HepG2 (cell line): ENCODE measurements around the gene UBC. TPM values are rescaled to one million over a fixed set of nuclear protein-coding genes. Genes with fewer than 3 reads are reported as not detected.
A peak's percentile ranks its signal among the peaks of the same experiment; 100 is the strongest.

Experiments
- EED ChIP-seq: sonication (generic); formaldehyde crosslinking; IDR thresholded peaks from 2 replicates; pipeline ENCODE4 v1.5.0; 2020; ENCODE audit warnings: mild to moderate bottlenecking, missing genetic modification reagents
- ELF3 ChIP-seq: IDR thresholded peaks from 2 replicates; pipeline ENCODE4 v1.6.1; 2016; ENCODE audit warnings: missing genetic modification reagents, missing compliant biosample characterization
- GABPA ChIP-seq, 2 experiments: IDR thresholded peaks; 2 replicates each; pipeline ENCODE4 v1.6.1; 2011 to 2016; ENCODE audit warnings: low read depth in 2 of 2, low read length in 1 of 2, missing biosample characterization in 1 of 2, missing genetic modification characterization in 1 of 2
- HNF4A ChIP-seq: sonication (generic); formaldehyde crosslinking; IDR thresholded peaks from 2 replicates; pipeline ENCODE4 v1.4.0; 2020; ENCODE audit warnings: missing genetic modification reagents
- HOXA5 ChIP-seq: sonication (generic); formaldehyde crosslinking; IDR thresholded peaks from 2 replicates; pipeline ENCODE4 v1.4.0; 2020; ENCODE audit warnings: missing genetic modification reagents
- HOXA9 ChIP-seq: sonication (generic); formaldehyde crosslinking; IDR thresholded peaks from 2 replicates; pipeline ENCODE4 v1.8.1; 2022; ENCODE audit warnings: missing genetic modification reagents, mild to moderate bottlenecking, moderate library complexity, borderline replicate concordance
- IKZF4 ChIP-seq: sonication (generic); formaldehyde crosslinking; IDR thresholded peaks from 2 replicates; pipeline ENCODE4 v1.5.1; 2020; ENCODE audit warnings: borderline replicate concordance, mild to moderate bottlenecking, low read depth, missing genetic modification reagents; ENCODE audit errors: not compliant biosample characterization
- KLF16 ChIP-seq, 2 experiments: sonication (generic) in 1 of 2; formaldehyde crosslinking in 1 of 2; IDR thresholded peaks; 2 replicates each; pipeline versions ENCODE4 v1.6.1 to v1.8.0; 2016 to 2023; ENCODE audit warnings: missing genetic modification reagents in 2 of 2, missing compliant biosample characterization in 1 of 2
- KMT2B ChIP-seq: IDR thresholded peaks from 2 replicates; pipeline ENCODE4 v1.6.1; 2016; ENCODE audit warnings: missing genetic modification reagents, missing compliant biosample characterization
- MATR3 ChIP-seq: sonication (generic); formaldehyde crosslinking; IDR thresholded peaks from 2 replicates; pipeline ENCODE4 v1.4.0; 2020; ENCODE audit warnings: missing genetic modification reagents
- POLR2G ChIP-seq: fragments of 200-400 bp; formaldehyde crosslinking; IDR thresholded peaks from 2 replicates; pipeline ENCODE4 v1.6.1; 2018; ENCODE audit warnings: mild to moderate bottlenecking, low read depth, low read length, moderate library complexity
- RFX5 ChIP-seq: IDR thresholded peaks from 2 replicates; pipeline ENCODE4 v1.6.1; 2011; ENCODE audit warnings: low read depth, low read length, improper control_type of control experiment
- SALL2 ChIP-seq: sonication (generic); formaldehyde crosslinking; IDR thresholded peaks from 2 replicates; pipeline ENCODE4 v1.8.1; 2023; ENCODE audit warnings: mild to moderate bottlenecking, missing genetic modification reagents, inconsistent platforms
- SIX4 ChIP-seq: sonication (generic); formaldehyde crosslinking; IDR thresholded peaks from 2 replicates; pipeline ENCODE4 v1.4.0; 2020; ENCODE audit warnings: missing genetic modification reagents
- SKI ChIP-seq: fragments of 450-650 bp; IDR thresholded peaks from one replicate; pipeline ENCODE4 v1.6.1; 2018; ENCODE audit warnings: mild to moderate bottlenecking; ENCODE audit not compliant: partially characterized antibody
- SNRNP70 ChIP-seq: fragments of 200-400 bp; formaldehyde crosslinking; IDR thresholded peaks from 2 replicates; pipeline ENCODE4 v1.6.1; 2017; ENCODE audit warnings: mild to moderate bottlenecking, low read depth, low read length, moderate library complexity
- SYNCRIP ChIP-seq: fragments of 200-400 bp; formaldehyde crosslinking; IDR thresholded peaks from 2 replicates; pipeline ENCODE4 v1.6.1; 2018; ENCODE audit warnings: mild to moderate bottlenecking, low read depth, low read length; ENCODE audit not compliant: insufficient read depth
- TOPORS ChIP-seq: sonication (generic); formaldehyde crosslinking; IDR thresholded peaks from 2 replicates; pipeline ENCODE4 v1.8.0; 2023; ENCODE audit warnings: mild to moderate bottlenecking, missing genetic modification reagents
- TRAFD1 ChIP-seq: sonication (generic); formaldehyde crosslinking; IDR thresholded peaks from 2 replicates; pipeline ENCODE4 v1.5.1; 2020; ENCODE audit warnings: missing genetic modification reagents, mild to moderate bottlenecking, borderline replicate concordance
- TRIM22 ChIP-seq: fragments of 450-650 bp; IDR thresholded peaks from 2 replicates; pipeline ENCODE4 v1.6.1; 2017
- YY1 ChIP-seq: IDR thresholded peaks from 2 replicates; pipeline ENCODE4 v1.6.1; 2011; ENCODE audit warnings: low read length, low read depth, moderate library complexity, mild to moderate bottlenecking; ENCODE audit not compliant: insufficient read depth, insufficient replicate concordance
- ZNF44 ChIP-seq: sonication (generic); formaldehyde crosslinking; IDR thresholded peaks from 2 replicates; pipeline ENCODE4 v1.5.1; 2020; ENCODE audit warnings: mild to moderate bottlenecking, missing genetic modification reagents
- ZNF619 ChIP-seq: sonication (generic); formaldehyde crosslinking; IDR thresholded peaks from 2 replicates; pipeline ENCODE4 v1.4.0; 2020; ENCODE audit warnings: mild to moderate bottlenecking, missing genetic modification reagents
- ZNF639 ChIP-seq: conservative IDR thresholded peaks from 2 replicates; pipeline ENCODE4 v1.6.1; 2018; ENCODE audit warnings: missing genetic modification reagents
- ZNF678 ChIP-seq: sonication (generic); formaldehyde crosslinking; IDR thresholded peaks from 2 replicates; pipeline ENCODE4 v1.4.0; 2020; ENCODE audit warnings: mild to moderate bottlenecking, missing genetic modification reagents
- ZNF782 ChIP-seq: sonication (generic); formaldehyde crosslinking; IDR thresholded peaks from 2 replicates; pipeline ENCODE4 v1.4.0; 2020; ENCODE audit warnings: missing genetic modification reagents, mild to moderate bottlenecking, borderline replicate concordance
- polyA plus RNA-seq, 8 experiments: library from polyadenylated mRNA; depleted of rRNA in 3 of 8; stranded (reverse) in 7 of 8; unstranded in 1 of 8; fragments of >200 nt; fragmentation: Illumina TruSeq in 4 of 8; extraction: Trizol in 4 of 8; gene quantifications; 2 replicates each; pipeline versions ENCODE4 v1.2.1 to v1.2.3, GENCODE V29; 2011 to 2016; ENCODE audit warnings: low read depth in 4 of 8, missing spikeins in 1 of 8, mixed read lengths in 1 of 8; ENCODE audit not compliant: insufficient read depth in 1 of 8
- total RNA-seq, 5 experiments: library from RNA; depleted of rRNA; stranded (reverse); fragments of >200 nt; fragmentation: Illumina TruSeq; extraction: Trizol; gene quantifications; 2 replicates each; pipeline ENCODE4 v1.2.3, GENCODE V29; 2016; ENCODE audit warnings: low read depth in 1 of 5

Gene UBC
- total and polyA plus RNA-seq, 2 of the 13 experiments (the other 11 are each of a cell fraction or from before 2014, with no cell fraction given), result 805 to 1,432 TPM

- TF ChIP-seq POLR2G, result peak; percentile 68
- TF ChIP-seq ZNF639 (CRISPR knock-in tag), result 0 out of 2 replicates have a peak, but pooled peaks have one; percentile 25
- peak; percentile 81 for TF ChIP-seq SIX4 (CRISPR knock-in tag)
- TF ChIP-seq HNF4A (CRISPR knock-in tag), result peak; percentile 69
- TF ChIP-seq HOXA5 (CRISPR knock-in tag), result peak; percentile 56; the same call in 1 of the 2 replicates
- peak in 1 of 2 experiments; percentile 67; a peak in 2 of 4 replicates for TF ChIP-seq KLF16 (CRISPR knock-in tag; IDR thresholded peaks at IDR 0.05)
- no peak; the same call in 1 of the 2 replicates for TF ChIP-seq TOPORS (CRISPR knock-in tag)
- TF ChIP-seq IKZF4 (CRISPR knock-in tag), result no peak
- TF ChIP-seq ZNF44, result no peak
- peak; percentile 77; the same call in 1 of the 2 replicates for TF ChIP-seq ELF3 (CRISPR knock-in tag)
- no peak for TF ChIP-seq SNRNP70
- TF ChIP-seq YY1, result peak; percentile 82
- no peak for TF ChIP-seq SKI
- TF ChIP-seq KMT2B, result peak; percentile 67
- TF ChIP-seq SYNCRIP, result no peak
- peak; percentile 43; the same call in 1 of the 2 replicates for TF ChIP-seq GABPA (IDR thresholded peaks at IDR 0.05; ENCODE audit: low read depth, low read length)
- peak; percentile 92 for TF ChIP-seq GABPA (CRISPR knock-in tag; IDR thresholded peaks at IDR 0.05; ENCODE audit: low read depth)
- TF ChIP-seq MATR3 (CRISPR knock-in tag), result no peak
- no peak for TF ChIP-seq HOXA9 (CRISPR knock-in tag)
- no peak for TF ChIP-seq ZNF678
- no peak for TF ChIP-seq TRIM22
- peak; percentile 77 for TF ChIP-seq SALL2 (CRISPR knock-in tag)
- TF ChIP-seq EED (CRISPR knock-in tag), result no peak
- peak; percentile 70 for TF ChIP-seq ZNF619 (CRISPR knock-in tag)
- TF ChIP-seq TRAFD1 (CRISPR knock-in tag), result no peak
- peak; percentile 96 for TF ChIP-seq RFX5
- TF ChIP-seq ZNF782 (CRISPR knock-in tag), result no peak
Measured at GRCh38 chr12:124917135-124917840, 2.8 kb upstream of the UBC start (continued).
